B cell (primary cell): ENCODE data around the gene PPP4R1. TPM values are rescaled to one million over a fixed set of nuclear protein-coding genes. Genes with fewer than 3 reads are reported as not detected.

Experiments
- ATAC-seq: fragments of 200-7000 bp; cut with Tn5 transposase; one replicate; pipeline ENCODE4 v1.10.0; 2021; ENCODE audit warnings: low read depth, mild to moderate bottlenecking, moderate number of reproducible peaks, moderate library complexity
- CTCF ChIA-PET: fragments of 350-600 bp; sonication (Branson Sonifier 250); formaldehyde crosslinking; loops from one replicate; lab custom pipeline; 2021; ENCODE audit warnings: antibody characterized with exemption, inconsistent platforms; lab: Charles Lee
- POLR2A ChIA-PET: fragments of 350-600 bp; sonication (Branson Sonifier 250); formaldehyde crosslinking; loops from one replicate; lab custom pipeline; 2021; ENCODE audit warnings: antibody characterized with exemption; lab: Charles Lee
- DNase-seq: peaks from one replicate; pipeline ENCODE4 v3.0.0; 2013
- H2AFZ ChIP-seq: 2 replicates; pipeline ENCODE4 v1.6.1; 2012; ENCODE audit warnings: mild to moderate bottlenecking, low read depth, low read length; ENCODE audit not compliant: insufficient read depth, poor library complexity, severe bottlenecking
- H3K27ac ChIP-seq, 2 donors: 1 replicate in 1 of 2; 2 replicates in 1 of 2; pipeline ENCODE4 v1.5.1; 2012 to 2013; ENCODE audit warnings: low read length in 2 of 2, mild to moderate bottlenecking in 2 of 2, moderate library complexity in 1 of 2
- H3K27me3 ChIP-seq, 4 experiments: fragments of 200-600 bp in 1 of 4; sonication (generic) in 1 of 4; replicated peaks in 1 of 4; 1 replicate in 2 of 4; 2 replicates in 2 of 4; pipeline versions ENCODE4 v1.6.1 to v1.7.0; 2013 to 2016; ENCODE audit warnings: low read length in 3 of 4, mild to moderate bottlenecking in 2 of 4, mixed read lengths in 1 of 4, moderate library complexity in 1 of 4; ENCODE audit not compliant: insufficient read depth in 4 of 4, control insufficient read depth in 3 of 4; ENCODE audit errors: control extremely low read depth in 1 of 4
- H3K36me3 ChIP-seq, 2 experiments: replicated peaks in 1 of 2; 1 replicate in 1 of 2; 2 replicates in 1 of 2; pipeline versions ENCODE4 v1.6.1 to v1.7.1; 2013; ENCODE audit warnings: low read length in 1 of 2; ENCODE audit not compliant: insufficient read depth in 2 of 2, control insufficient read depth in 1 of 2; ENCODE audit errors: control extremely low read depth in 1 of 2, extremely low read depth in 1 of 2
- H3K4me1 ChIP-seq, 2 donors: fragments of 200-600 bp in 1 of 2; sonication (generic) in 1 of 2; 1 replicate in 1 of 2; 2 replicates in 1 of 2; pipeline versions ENCODE4 v1.5.1 to v1.6.1; 2013 to 2017; ENCODE audit warnings: low read length in 2 of 2; ENCODE audit not compliant: control insufficient read depth in 2 of 2, insufficient read depth in 2 of 2
- H3K4me2 ChIP-seq: replicated peaks from 2 replicates; pipeline ENCODE3; 2012; ENCODE audit warnings: mild to moderate bottlenecking, low read depth, low read length; ENCODE audit not compliant: poor library complexity, severe bottlenecking
- H3K4me3 ChIP-seq, 5 experiments: fragments of 200-600 bp in 1 of 5; sonication (generic) in 1 of 5; 1 replicate in 3 of 5; 2 replicates in 2 of 5; pipeline versions ENCODE4 v1.5.1 to v1.7.0; 2011 to 2016; ENCODE audit warnings: low read length in 4 of 5, mild to moderate bottlenecking in 4 of 5, low read depth in 2 of 5, control low read depth in 1 of 5, moderate library complexity in 1 of 5; ENCODE audit not compliant: insufficient read depth in 1 of 5; ENCODE audit errors: control extremely low read depth in 1 of 5, extremely low read depth in 1 of 5
- H3K79me2 ChIP-seq: fragments of 200-600 bp; sonication (generic); one replicate; pipeline ENCODE4 v1.6.0; 2016; ENCODE audit warnings: low read length; ENCODE audit not compliant: control insufficient read depth, insufficient read depth
- H3K9ac ChIP-seq: fragments of 200-600 bp; sonication (generic); 2 replicates; pipeline ENCODE4 v1.6.1; 2017; ENCODE audit warnings: mild to moderate bottlenecking, low read length, moderate library complexity
- H3K9me3 ChIP-seq, 3 donors: one replicate each; pipeline versions ENCODE4 v1.6.1 to v1.7.1; 2013; ENCODE audit warnings: low read length in 2 of 3; ENCODE audit not compliant: control insufficient read depth in 2 of 3, insufficient read depth in 1 of 3; ENCODE audit errors: control extremely low read depth in 1 of 3
- H4K20me1 ChIP-seq: 2 replicates; pipeline ENCODE4 v1.6.0; 2012; ENCODE audit warnings: mild to moderate bottlenecking, low read length; ENCODE audit not compliant: insufficient read depth, control insufficient read depth, poor library complexity, severe bottlenecking
- H3K27ac Mint-ChIP-seq: one replicate; pipeline ENCODE4 v1.8.0; 2021; ENCODE audit warnings: mixed read lengths
- H3K27me3 Mint-ChIP-seq: one replicate; pipeline ENCODE4 v1.8.0; 2021; ENCODE audit warnings: mixed read lengths
- H3K4me1 Mint-ChIP-seq: one replicate; pipeline ENCODE4 v1.8.0; 2021; ENCODE audit warnings: mixed read lengths
- H3K4me3 Mint-ChIP-seq: one replicate; pipeline ENCODE4 v1.8.0; 2021; ENCODE audit warnings: mixed read lengths
- H3K9me3 Mint-ChIP-seq: one replicate; pipeline ENCODE4 v1.8.0; 2022; ENCODE audit warnings: mixed read lengths; ENCODE audit not compliant: insufficient read depth
- CTCF ChIP-seq: fragments of 200-600 bp; IDR thresholded peaks from one replicate; pipeline ENCODE4 v1.8.0; 2022; ENCODE audit warnings: antibody characterized with exemption, mild to moderate bottlenecking
- EZH2 ChIP-seq: IDR thresholded peaks from 2 replicates; pipeline ENCODE4 v1.6.1; 2012; ENCODE audit warnings: borderline replicate concordance, low read depth, mild to moderate bottlenecking, moderate library complexity, low read length; ENCODE audit not compliant: insufficient read depth, poor library complexity, severe bottlenecking
- WGBS: methylation state at CpG from one replicate; pipeline ENCODE4 v1.1.5; 2013; ENCODE audit warnings: missing lambda C conversion rate; ENCODE audit not compliant: insufficient coverage; 5-methylcytosine and 5-hydroxymethylcytosine counted together
- intact Hi-C: fragments of 100-400 bp; cut with micrococcal nuclease; formaldehyde crosslinking; loops from one replicate; pipeline ENCODE4 v1.10.0; 2022
- polyA plus RNA-seq: library from polyadenylated mRNA; depleted of rRNA; stranded (reverse); fragments of >200 nt; gene quantifications from 2 replicates; pipeline ENCODE4 v1.2.3, GENCODE V29; 2012
- total RNA-seq, 2 donors: library from RNA; stranded (reverse); fragments of 120-200 nt in 1 of 2; gene quantifications; 1 replicate in 1 of 2; 2 replicates in 1 of 2; pipeline versions ENCODE4 v1.2.3 to v1.2.4, GENCODE V29; 2013 to 2022

The PPP4R1 gene
- total and polyA plus RNA-seq, 2 donors (not counting 1 experiment from before 2014, with no cell fraction given): 33.4 to 57.1 TPM

GRCh38 chr18:9530226-9531009 lies 83.9 kb downstream of the PPP4R1 start:
- H3K4me3 Mint-ChIP-seq: no peak overlapping the region
- Histone ChIP-seq H2AFZ (no peak overlapping the region), H3K27ac (no peak overlapping the region), H3K4me2 (no peak overlapping the region), H3K79me2 (no peaks in the 10 kb centered on the region), H3K36me3 (peaks cover 9 to 43% of the 10 kb centered on the region in 2 experiments), H4K20me1 (no peaks in the 10 kb centered on the region), H3K4me3 (no peak overlapping the region), H3K9me3 (no peaks in the 10 kb centered on the region), H3K27me3 (no peaks in the 10 kb centered on the region), H3K9ac (no peak overlapping the region), H3K4me1 (no peaks in the 10 kb centered on the region)
- no peak overlapping the region for H3K27ac Mint-ChIP-seq
- no peaks in the 10 kb centered on the region for H3K9me3 Mint-ChIP-seq
- ChIA-PET CTCF (no interaction called here), POLR2A (no interaction called here)
- no peaks in the 10 kb centered on the region for H3K27me3 Mint-ChIP-seq
- intact Hi-C loops: no loop called here
- ATAC-seq (no peak), DNase-seq (no peak)
- no peak for TF ChIP-seq CTCF
- TF ChIP-seq EZH2: no peak
- no peaks in the 10 kb centered on the region for H3K4me1 Mint-ChIP-seq
- 100% methylated on average over 4 of the region's 6 CpGs for WGBS

GRCh38 chr18:9526458-9526857 lies 87.9 kb downstream of the PPP4R1 start:
- Histone ChIP-seq H3K9ac (no peak overlapping the region), H3K36me3 (peaks cover 9 to 39% of the 10 kb centered on the region in 2 experiments), H2AFZ (no peak overlapping the region), H3K27me3 (no peaks in the 10 kb centered on the region), H3K9me3 (no peaks in the 10 kb centered on the region), H3K4me2 (no peak overlapping the region), H3K27ac (no peak overlapping the region), H3K4me3 (no peak overlapping the region), H3K4me1 (no peaks in the 10 kb centered on the region), H4K20me1 (no peaks in the 10 kb centered on the region), H3K79me2 (no peaks in the 10 kb centered on the region)
- ATAC-seq (no peak), DNase-seq (no peak)
- intact Hi-C loops: no loop called here
- TF ChIP-seq CTCF: no peak
- no peak for TF ChIP-seq EZH2
- POLR2A ChIA-PET: no interaction called here
- Mint-ChIP-seq H3K27ac (no peak overlapping the region), H3K9me3 (no peaks in the 10 kb centered on the region), H3K4me3 (no peak overlapping the region), H3K4me1 (no peaks in the 10 kb centered on the region), H3K27me3 (no peaks in the 10 kb centered on the region)
- CTCF ChIA-PET: no interaction called here
